H9 (cell line): Measurements from ENCODE around the gene CENPO. TPM values are rescaled to one million over a fixed set of nuclear protein-coding genes. Genes with fewer than 3 reads are reported as not detected.

Source experiments
- DNase-seq: peaks from one replicate; pipeline ENCODE4 v3.0.0-alpha.2; 2017
- H2AFZ ChIP-seq: one replicate; pipeline ENCODE4 v1.6.1; 2013; ENCODE audit warnings: mild to moderate bottlenecking, low read length, control low read depth, moderate library complexity
- H2AK5ac ChIP-seq: 2 replicates; pipeline ENCODE4 v1.6.1; 2013; ENCODE audit warnings: low read length, control low read depth, mixed read lengths; ENCODE audit not compliant: insufficient read length
- H2BK120ac ChIP-seq: one replicate; pipeline ENCODE4 v1.6.1; 2013; ENCODE audit warnings: low read depth, mild to moderate bottlenecking, low read length, control low read depth, inconsistent platforms; ENCODE audit not compliant: poor library complexity, severe bottlenecking
- H2BK12ac ChIP-seq: 2 replicates; pipeline ENCODE4 v1.6.1; 2013; ENCODE audit warnings: low read length, control low read depth, mixed read lengths, low read depth; ENCODE audit not compliant: insufficient read length
- H2BK15ac ChIP-seq: 2 replicates; pipeline ENCODE4 v1.6.1; 2013; ENCODE audit warnings: low read depth, low read length, control low read depth
- H2BK20ac ChIP-seq: one replicate; pipeline ENCODE4 v1.6.1; 2013; ENCODE audit warnings: low read depth, mild to moderate bottlenecking, low read length, control low read depth, inconsistent platforms; ENCODE audit not compliant: poor library complexity, severe bottlenecking
- H2BK5ac ChIP-seq: 2 replicates; pipeline ENCODE4 v1.6.1; 2013; ENCODE audit warnings: low read length, control low read depth, mixed read lengths; ENCODE audit not compliant: insufficient read length
- H3K14ac ChIP-seq: 2 replicates; pipeline ENCODE4 v1.6.1; 2013; ENCODE audit warnings: low read length, control low read depth; ENCODE audit not compliant: insufficient read depth
- H3K18ac ChIP-seq: 2 replicates; pipeline ENCODE4 v1.6.1; 2013; ENCODE audit warnings: low read depth, mild to moderate bottlenecking, mixed read lengths, low read length, control low read depth; ENCODE audit not compliant: insufficient read length
- H3K23ac ChIP-seq: 2 replicates; pipeline ENCODE4 v1.6.1; 2013; ENCODE audit warnings: low read length, control low read depth, mixed read lengths, low read depth; ENCODE audit not compliant: insufficient read length
- H3K23me2 ChIP-seq: 2 replicates; pipeline ENCODE4 v1.6.1; 2013; ENCODE audit warnings: low read depth, mild to moderate bottlenecking, mixed read lengths, low read length, control low read depth; ENCODE audit not compliant: insufficient read length, poor library complexity, severe bottlenecking
- H3K27ac ChIP-seq: 2 replicates; pipeline ENCODE4 v1.5.1; 2013; ENCODE audit warnings: low read length, control low read depth, mixed read lengths, low read depth; ENCODE audit not compliant: insufficient read length
- H3K27me3 ChIP-seq: 2 replicates; pipeline ENCODE4 v1.6.1; 2013; ENCODE audit warnings: low read length, control low read depth, inconsistent platforms; ENCODE audit not compliant: insufficient read depth
- H3K4ac ChIP-seq: 2 replicates; pipeline ENCODE4 v1.6.1; 2013; ENCODE audit warnings: low read depth, mild to moderate bottlenecking, control low read depth, inconsistent platforms, low read length, moderate library complexity
- H3K4me1 ChIP-seq: 2 replicates; pipeline ENCODE4 v1.6.1; 2013; ENCODE audit warnings: low read length, control low read depth, inconsistent platforms; ENCODE audit not compliant: insufficient read depth
- H3K4me2 ChIP-seq: 2 replicates; pipeline ENCODE4 v1.6.1; 2013; ENCODE audit warnings: low read length, control low read depth, mixed read lengths; ENCODE audit not compliant: insufficient read length, insufficient read depth
- H3K56ac ChIP-seq: 2 replicates; pipeline ENCODE4 v1.6.1; 2013; ENCODE audit warnings: low read depth, mild to moderate bottlenecking, mixed read lengths, low read length, control low read depth; ENCODE audit not compliant: insufficient read length
- H3K79me1 ChIP-seq: 2 replicates; pipeline ENCODE4 v1.6.1; 2013; ENCODE audit warnings: low read depth, mild to moderate bottlenecking, moderate library complexity, low read length, control low read depth, inconsistent platforms; ENCODE audit not compliant: insufficient read depth, poor library complexity, severe bottlenecking
- H3K79me2 ChIP-seq: 2 replicates; pipeline ENCODE4 v1.6.1; 2013; ENCODE audit warnings: low read length, control low read depth, inconsistent platforms; ENCODE audit not compliant: insufficient read depth
- H3K9ac ChIP-seq: 2 replicates; pipeline ENCODE4 v1.6.1; 2013; ENCODE audit warnings: low read length, control low read depth, mixed read lengths; ENCODE audit not compliant: insufficient read length; ENCODE audit errors: extremely low read depth
- H3K9me3 ChIP-seq: one replicate; pipeline ENCODE4 v1.6.1; 2013; ENCODE audit warnings: low read depth, low read length, inconsistent platforms; ENCODE audit not compliant: control insufficient read depth
- H3T11ph ChIP-seq: one replicate; pipeline ENCODE4 v1.6.1; 2013; ENCODE audit warnings: mild to moderate bottlenecking, low read length, control low read depth, inconsistent platforms
- H4K20me1 ChIP-seq: one replicate; pipeline ENCODE4 v1.6.1; 2013; ENCODE audit not compliant: control insufficient read depth, insufficient read length, insufficient read depth
- H4K5ac ChIP-seq: 2 replicates; pipeline ENCODE4 v1.6.1; 2013; ENCODE audit warnings: low read depth, mild to moderate bottlenecking, mixed read lengths, low read length, control low read depth; ENCODE audit not compliant: insufficient read length
- H4K8ac ChIP-seq: replicated peaks from 2 replicates; pipeline ENCODE4 v1.6.1; 2013; ENCODE audit warnings: low read length, control low read depth, mixed read lengths, low read depth; ENCODE audit not compliant: insufficient read length
- H4K91ac ChIP-seq: 2 replicates; pipeline ENCODE4 v1.6.1; 2013; ENCODE audit warnings: low read depth, mild to moderate bottlenecking, moderate library complexity, mixed read lengths, low read length, control low read depth; ENCODE audit not compliant: insufficient read length
- H3K27ac Mint-ChIP-seq, 3 experiments: 2 replicates in 2 of 3; 3 replicates in 1 of 3; pipeline ENCODE4 v1.8.0; 2020 to 2021; ENCODE audit warnings: mixed read lengths in 3 of 3, mild to moderate bottlenecking in 1 of 3, moderate library complexity in 1 of 3
- H3K27me3 Mint-ChIP-seq: 2 replicates; pipeline ENCODE4 v1.8.0; 2021; ENCODE audit warnings: low read depth, mild to moderate bottlenecking, moderate library complexity, mixed read lengths
- H3K36me3 Mint-ChIP-seq, 3 experiments: 2 replicates in 2 of 3; 3 replicates in 1 of 3; pipeline ENCODE4 v1.8.0; 2020 to 2021; ENCODE audit warnings: low read depth in 3 of 3, mixed read lengths in 3 of 3; ENCODE audit not compliant: insufficient read depth in 1 of 3
- H3K4me1 Mint-ChIP-seq, 2 experiments: 2 replicates each; pipeline ENCODE4 v1.8.0; 2020; ENCODE audit warnings: mixed read lengths in 2 of 2
- H3K4me3 Mint-ChIP-seq, 2 experiments: 2 replicates in 1 of 2; 3 replicates in 1 of 2; pipeline ENCODE4 v1.8.0; 2020 to 2021; ENCODE audit warnings: mild to moderate bottlenecking in 2 of 2, mixed read lengths in 2 of 2, moderate library complexity in 1 of 2
- H3K9me3 Mint-ChIP-seq, 2 experiments: 2 replicates in 1 of 2; 3 replicates in 1 of 2; pipeline ENCODE4 v1.8.0; 2020; ENCODE audit warnings: mild to moderate bottlenecking in 2 of 2, mixed read lengths in 2 of 2, moderate library complexity in 1 of 2
- CTCF ChIP-seq: fragments of 200-600 bp; sonication (generic); conservative IDR thresholded peaks from 3 replicates; pipeline ENCODE4 v1.8.0; 2021; ENCODE audit warnings: antibody characterized with exemption, mild to moderate bottlenecking
- WGBS: extraction: QIAGEN DNeasy Blood & Tissue Kit; methylation state at CpG from one replicate; pipeline ENCODE4 v1.1.7; 2013; ENCODE audit warnings: missing lambda C conversion rate, low lambda C conversion rate, mixed read lengths; ENCODE audit not compliant: insufficient read length; ENCODE audit errors: extremely low coverage; 5-methylcytosine and 5-hydroxymethylcytosine counted together
- total RNA-seq: library from RNA; stranded (reverse); gene quantifications from 2 replicates; pipeline ENCODE4 v1.2.1, GENCODE V29; 2021

The CENPO gene
- total RNA-seq, 1 experiment from 2014 or later: 49.5 TPM

GRCh38 chr2:24761866-24762265, 31.4 kb upstream of the CENPO start:
- Histone ChIP-seq H2AFZ (no peak overlapping the region), H3K27ac (no peak overlapping the region), H3K18ac (no peak overlapping the region), H3K4me1 (no peaks in the 10 kb centered on the region), H3K79me2 (no peaks in the 10 kb centered on the region), H3K14ac (no peak overlapping the region), H3K79me1 (no peaks in the 10 kb centered on the region), H3K4me2 (no peak overlapping the region), H2BK15ac (no peak overlapping the region), H2BK12ac (no peak overlapping the region), H3K27me3 (no peaks in the 10 kb centered on the region), H3T11ph (no peak overlapping the region), H3K23ac (no peak overlapping the region), H4K20me1 (no peaks in the 10 kb centered on the region), H2BK20ac (no peak overlapping the region), H2BK120ac (no peak overlapping the region), H2BK5ac (no peak overlapping the region), H3K9ac (no peak overlapping the region), H3K4ac (no peak overlapping the region), H3K9me3 (no peaks in the 10 kb centered on the region), H4K8ac (no peak overlapping the region), H2AK5ac (no peak overlapping the region), H3K23me2 (no peaks in the 10 kb centered on the region), H3K56ac (no peak overlapping the region), H4K91ac (no peak overlapping the region), H4K5ac (no peak overlapping the region)
- WGBS: no CpG with 5 or more reads among the region's 5 CpGs
- Mint-ChIP-seq H3K4me1 (no peaks in the 10 kb centered on the region; a peak in 1 of 4 replicates), H3K9me3 (no peaks in the 10 kb centered on the region), H3K27me3 (no peaks in the 10 kb centered on the region), H3K27ac (peak overlapping the region in 2 of 3 experiments; percentile 47 to 62; a peak in 1 of 7 replicates), H3K4me3 (no peak overlapping the region), H3K36me3 (peaks cover 3 to 22% (median 4%) of the 10 kb centered on the region in 3 experiments; a peak in 5 of 7 replicates)
- DNase-seq: no peak
- TF ChIP-seq CTCF: no peak
